G401 (cell line): Measurements from ENCODE around the gene FGG. TPM values are rescaled to one million over a fixed set of nuclear protein-coding genes. Genes with fewer than 3 reads are reported as not detected.

Experiments used
- DNase-seq: peaks from one replicate; pipeline ENCODE4 v3.0.0-alpha.2; 2015; ENCODE audit warnings: low spot score
- in situ Hi-C: cut with HindIII; loops from 2 replicates; pipeline ENCODE4 v1.10.0; 2016; ENCODE audit warnings: low sequenced_read_pairs, mixed read lengths
- total RNA-seq: library from RNA; depleted of rRNA; stranded (reverse); fragments of >200 nt; shearing (Covaris generic); gene quantifications from 2 replicates; pipeline ENCODE4 v1.2.3, GENCODE V29; 2014; rRNA removed

Gene FGG
- total RNA-seq, 1 experiment from 2014 or later: not detected

DNA sequence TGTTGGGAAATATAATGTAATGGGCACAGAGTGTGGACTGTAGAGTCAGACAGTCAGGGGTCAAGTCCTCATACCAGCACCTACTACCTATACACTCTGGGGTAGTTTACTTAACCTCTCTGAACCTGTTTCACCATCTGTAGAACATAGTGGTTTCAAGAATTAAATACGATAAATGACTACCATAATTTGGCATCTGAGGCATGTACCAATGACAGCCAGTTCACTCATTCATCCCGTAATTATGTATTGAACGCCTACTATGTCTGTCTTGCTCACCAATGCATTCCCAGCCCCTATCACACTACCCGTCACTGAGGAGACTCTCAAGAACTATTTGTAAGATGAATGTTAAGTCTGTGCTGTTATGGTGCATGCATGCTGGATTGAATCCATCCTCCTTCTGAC lies 51.6 kb downstream of the FGG start:
- in situ Hi-C loops: no loop called here
- DNase-seq: no peak

DNA sequence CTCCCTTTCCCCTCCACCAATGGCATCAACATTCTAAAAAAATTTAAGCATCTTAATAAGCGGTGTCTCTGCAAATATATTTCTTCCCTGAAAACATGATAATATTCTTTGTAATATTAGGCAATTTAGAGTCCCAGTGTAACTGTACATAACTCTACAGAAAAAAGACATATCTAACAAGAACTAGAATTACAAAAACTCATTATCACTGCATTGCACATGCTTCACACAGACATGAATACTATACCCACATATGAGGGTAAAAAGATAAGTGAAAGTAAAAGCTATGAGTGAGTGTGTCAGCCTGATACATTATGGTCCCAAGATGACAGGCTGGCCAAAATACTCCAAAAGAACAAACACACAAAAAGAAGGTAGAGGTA lies 52.0 kb downstream of the FGG start:
- no peak for DNase-seq
- in situ Hi-C loops: no loop called here

DNA sequence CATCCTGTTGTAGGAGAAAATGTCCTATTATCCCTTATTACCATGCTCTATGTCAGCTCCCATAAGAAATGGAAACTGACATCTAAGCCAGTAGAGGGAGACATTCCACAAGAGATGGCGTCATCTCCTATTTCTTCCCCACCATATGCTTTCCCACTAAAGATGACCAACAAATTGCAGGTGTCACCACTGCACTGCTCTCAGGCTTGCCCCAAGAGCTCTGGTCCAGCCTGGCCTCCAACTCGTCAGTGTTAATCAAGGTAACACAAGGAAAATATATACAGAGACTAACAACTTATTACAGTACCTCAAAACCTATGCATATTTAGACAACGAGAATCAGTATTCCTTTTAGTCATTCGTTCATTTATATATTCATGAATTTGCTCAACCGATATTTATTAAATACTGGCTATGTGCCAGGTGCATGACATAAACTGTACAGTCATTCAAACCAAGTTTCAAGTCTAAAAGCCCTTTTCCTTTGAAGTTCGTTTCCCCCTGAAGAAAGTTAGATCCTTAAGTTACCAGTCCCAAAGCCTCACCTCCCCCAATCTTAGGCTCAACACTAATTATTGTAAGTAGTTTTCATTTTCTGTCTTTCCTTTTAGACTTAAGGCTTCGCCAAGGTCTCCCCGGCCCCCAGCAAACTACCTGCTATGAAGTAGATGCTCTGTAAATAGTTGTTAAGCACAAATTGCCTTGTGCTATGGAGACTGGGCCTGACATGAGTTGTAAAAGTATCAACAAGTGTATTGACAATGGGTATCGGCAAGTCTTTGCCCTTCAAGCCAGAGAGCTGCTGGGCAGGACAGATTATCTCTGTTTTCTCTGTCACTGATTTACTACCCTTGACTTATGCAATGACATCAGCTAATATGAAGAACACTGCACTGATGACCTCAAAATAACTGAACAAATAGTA lies 52.7 kb downstream of the FGG start:
- in situ Hi-C loops: no loop called here
- DNase-seq: no peak

DNA sequence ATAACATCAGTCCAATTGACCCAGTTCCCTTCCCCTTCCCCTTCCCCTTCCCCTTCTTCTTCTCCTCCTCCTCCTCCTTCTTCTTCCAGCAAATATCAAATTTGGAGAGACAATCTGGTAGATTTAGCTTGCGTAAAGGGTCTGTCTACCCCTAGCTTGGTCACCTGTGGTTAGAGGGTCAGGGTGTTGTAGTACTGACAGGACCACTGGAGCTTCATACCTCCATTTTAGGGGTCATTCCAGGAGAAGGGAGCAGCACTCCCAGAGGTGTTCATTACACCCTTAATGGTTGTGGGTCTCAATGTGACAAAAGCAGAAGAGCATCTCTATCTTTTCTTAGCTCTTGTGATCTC lies 53.3 kb downstream of the FGG start:
- in situ Hi-C loops: no loop called here
- no peak for DNase-seq

Other genes with a start within 250 kb of the FGG start
- not detected in 2 replicates for gene DCHS2, start 120.9 kb downstream of the FGG start, total RNA-seq
- gene PLRG1, start 62.3 kb downstream of the FGG start, total RNA-seq: 47.5 and 121 TPM in 2 replicates
- gene FGB, start 49.6 kb downstream of the FGG start, total RNA-seq: not detected in 2 replicates
- gene FGA, start 21.9 kb downstream of the FGG start, total RNA-seq: not detected in 2 replicates
- gene LRAT, start 131.3 kb upstream of the FGG start, total RNA-seq: not detected in 2 replicates
- not detected in 2 replicates for gene RBM46, start 168.6 kb upstream of the FGG start, total RNA-seq